PFSK-1 (cell line): ENCODE data around the gene TBRG4.

Experiments used
- POLR2AphosphoS5 ChIP-seq: IDR thresholded peaks from 2 replicates; pipeline ENCODE4 v1.6.1; 2012; ENCODE audit warnings: low read depth, mild to moderate bottlenecking, control low read depth, low read length, moderate library complexity
- SIN3A ChIP-seq: IDR thresholded peaks from 2 replicates; pipeline ENCODE4 v1.6.1; 2012; ENCODE audit warnings: mild to moderate bottlenecking, low read length, moderate library complexity, borderline replicate concordance; ENCODE audit not compliant: insufficient read depth
- TAF1 ChIP-seq: IDR thresholded peaks from 2 replicates; pipeline ENCODE4 v1.6.1; 2012; ENCODE audit warnings: low read length, control low read depth, borderline replicate concordance; ENCODE audit not compliant: insufficient read depth

- TF ChIP-seq POLR2AphosphoS5 (no peak), SIN3A (no peak), TAF1 (no peak)
Measured at GRCh38 chr7:45132708-45133320, 21.3 kb upstream of the TBRG4 start.
